Common myeloid progenitor, CD34-positive (primary cell): Measurements from ENCODE around the gene TBC1D30.
"Not testable (repeated sequence)": the region's sequence is repeated elsewhere in the genome, so short reads cannot be mapped to it uniquely, and the experiment has no call there.

Source experiments
- CTCF ChIA-PET: fragments of 350-600 bp; sonication (Branson Sonifier 250); formaldehyde crosslinking; loops from one replicate; lab custom pipeline; 2021; ENCODE audit warnings: antibody characterized with exemption; lab: Charles Lee
- POLR2A ChIA-PET: fragments of 350-600 bp; sonication (Branson Sonifier 250); formaldehyde crosslinking; loops from one replicate; lab custom pipeline; 2021; ENCODE audit warnings: antibody characterized with exemption; lab: Charles Lee
- DNase-seq, 3 donors: peaks; one replicate each; pipeline versions ENCODE4 v3.0.0 to v3.0.0-alpha.2; 2013
- H3K27ac ChIP-seq, 2 experiments: 1 replicate in 1 of 2; 2 replicates in 1 of 2; pipeline ENCODE4 v1.7.0; 2013; ENCODE audit warnings: inconsistent platforms in 2 of 2, low read length in 2 of 2, mild to moderate bottlenecking in 2 of 2, low read depth in 1 of 2, moderate library complexity in 1 of 2; ENCODE audit not compliant: severe bottlenecking in 2 of 2, insufficient read depth in 1 of 2, poor library complexity in 1 of 2
- H3K27me3 ChIP-seq, 5 experiments: replicated peaks in 2 of 5; 1 replicate in 3 of 5; 2 replicates in 2 of 5; pipeline versions ENCODE4 v1.6.1 to v1.7.0; 2013; ENCODE audit warnings: low read length in 4 of 5, mild to moderate bottlenecking in 2 of 5, moderate library complexity in 2 of 5, inconsistent platforms in 1 of 5; ENCODE audit not compliant: insufficient read depth in 5 of 5, control insufficient read depth in 4 of 5
- H3K36me3 ChIP-seq, 4 experiments: 1 replicate in 2 of 4; 2 replicates in 2 of 4; pipeline versions ENCODE4 v1.6.1 to v1.7.0; 2013; ENCODE audit warnings: low read length in 3 of 4, control low read depth in 1 of 4, mild to moderate bottlenecking in 1 of 4; ENCODE audit not compliant: control insufficient read depth in 4 of 4, insufficient read depth in 4 of 4
- H3K4me1 ChIP-seq, 4 experiments: 1 replicate in 3 of 4; 2 replicates in 1 of 4; pipeline versions ENCODE4 v1.6.1 to v1.7.1; 2013; ENCODE audit warnings: low read length in 3 of 4, mild to moderate bottlenecking in 3 of 4, control low read depth in 1 of 4, inconsistent platforms in 1 of 4, moderate library complexity in 1 of 4; ENCODE audit not compliant: control insufficient read depth in 4 of 4, insufficient read depth in 4 of 4; ENCODE audit errors: control extremely low read depth in 1 of 4
- H3K4me3 ChIP-seq, 7 experiments: 1 replicate in 4 of 7; 2 replicates in 3 of 7; pipeline versions ENCODE4 v1.5.1 to v1.7.0; 2013; ENCODE audit warnings: mild to moderate bottlenecking in 7 of 7, low read length in 6 of 7, moderate library complexity in 6 of 7, inconsistent platforms in 2 of 7, low read depth in 2 of 7, control low read depth in 1 of 7; ENCODE audit not compliant: insufficient read depth in 4 of 7, control insufficient read depth in 1 of 7; ENCODE audit errors: extremely low read depth in 1 of 7
- H3K9me3 ChIP-seq, 5 experiments: 1 replicate in 4 of 5; 2 replicates in 1 of 5; pipeline versions ENCODE4 v1.6.1 to v1.7.1; 2013; ENCODE audit warnings: low read length in 4 of 5, mild to moderate bottlenecking in 2 of 5, inconsistent platforms in 1 of 5, low read depth in 1 of 5, moderate library complexity in 1 of 5; ENCODE audit not compliant: control insufficient read depth in 4 of 5, insufficient read depth in 2 of 5; ENCODE audit errors: control extremely low read depth in 1 of 5
- WGBS: methylation state at CpG from one replicate; pipeline ENCODE4 v1.1.5; 2013; ENCODE audit not compliant: insufficient coverage; 5-methylcytosine and 5-hydroxymethylcytosine counted together

Gene TBC1D30

DNA sequence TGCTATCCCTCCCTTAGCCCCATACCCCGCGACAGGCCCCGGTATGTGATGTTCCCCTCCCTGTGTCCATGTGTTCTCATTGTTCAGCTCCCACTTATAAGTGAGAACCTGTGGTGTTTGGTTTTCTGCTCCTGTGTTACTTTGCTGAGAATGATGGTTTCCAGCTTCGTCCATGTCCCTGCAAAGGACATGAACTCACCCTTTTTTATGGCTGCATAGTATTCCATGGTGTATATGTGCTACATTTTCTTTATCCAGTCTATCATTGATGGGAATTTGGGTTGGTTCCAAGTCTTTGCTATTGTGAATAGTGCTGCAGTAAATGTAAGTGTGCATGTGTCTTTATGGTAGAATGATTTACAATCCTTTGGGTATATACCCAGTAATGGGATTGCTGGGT, 24.0 kb downstream of the TBC1D30 start:
- WGBS: no CpG with 5 or more reads among the region's 4 CpGs
- POLR2A ChIA-PET, H3K4me3 ChIP-seq, H3K27ac ChIP-seq, H3K36me3 ChIP-seq, H3K27me3 ChIP-seq, H3K9me3 ChIP-seq, CTCF ChIA-PET, DNase-seq, H3K4me1 ChIP-seq: not testable (repeated sequence)

- Histone ChIP-seq H3K36me3 (no peaks in the 10 kb centered on the region), H3K27ac (no peak overlapping the region), H3K9me3 (no peaks in the 10 kb centered on the region), H3K4me3 (no peak overlapping the region), H3K4me1 (no peaks in the 10 kb centered on the region), H3K27me3 (peaks cover 0 to 6% (median 5%) of the 10 kb centered on the region in 5 experiments)
- CTCF ChIA-PET: interaction anchor here (0.8 kb wide), 1 partner anchor 15 kb away, joined by 4 read pairs; no protein-coding TSS in a partner anchor
- 97% methylated on average over 4 of the region's 4 CpGs for WGBS
- POLR2A ChIA-PET: no interaction called here
- no peak for DNase-seq
Observed at GRCh38 chr12:64858882-64859605, 34.6 kb downstream of the TBC1D30 start.

DNA sequence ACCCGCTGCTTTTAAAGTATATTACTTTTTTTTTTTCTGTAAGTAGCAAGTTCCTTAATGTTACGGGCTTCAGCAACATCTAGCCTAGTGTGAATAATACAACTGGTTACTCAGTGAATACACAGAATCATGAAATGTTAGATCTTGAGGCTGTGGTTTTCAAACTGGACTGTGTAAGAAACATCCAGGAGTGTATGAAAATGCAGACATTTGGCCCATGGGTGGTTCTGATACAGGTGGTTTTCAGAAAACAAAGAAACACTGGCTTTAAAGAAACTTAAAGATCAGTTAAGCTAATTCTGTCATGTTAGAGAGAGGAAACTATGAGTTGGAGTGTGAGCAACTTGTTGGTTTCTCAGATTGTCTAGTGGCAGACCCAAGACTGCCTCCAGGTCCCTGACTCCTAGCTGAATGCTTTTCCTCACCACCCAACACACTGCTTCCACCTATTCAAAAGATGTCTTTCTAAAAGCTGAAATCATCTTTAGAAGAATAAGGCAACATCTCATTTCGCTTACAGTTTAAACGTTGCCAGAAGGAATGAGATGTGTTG, 36.1 kb downstream of the TBC1D30 start:
- H3K4me1 ChIP-seq: no peaks in the 10 kb centered on the region
- no peak overlapping the region for H3K27ac ChIP-seq
- ChIA-PET CTCF (interaction anchor here (0.6 kb wide), 1 partner anchor 9 kb away, joined by 4 read pairs; no protein-coding TSS in a partner anchor), POLR2A (no interaction called here)
- WGBS: 100% methylated on average over 3 of the region's 4 CpGs
- DNase-seq: no peak
- H3K36me3 ChIP-seq: no peaks in the 10 kb centered on the region
- no peak overlapping the region for H3K4me3 ChIP-seq
- peaks cover 0 to 9% (median 6%) of the 10 kb centered on the region in 5 experiments for H3K27me3 ChIP-seq
- H3K9me3 ChIP-seq: no peaks in the 10 kb centered on the region

GRCh38 chr12:64864319-64864718, 39.9 kb downstream of the TBC1D30 start:
- no peaks in the 10 kb centered on the region for H3K36me3 ChIP-seq
- POLR2A ChIA-PET: no interaction called here
- no peak overlapping the region for H3K27ac ChIP-seq
- CTCF ChIA-PET: no interaction called here
- DNase-seq: no peak
- no peaks in the 10 kb centered on the region for H3K4me1 ChIP-seq
- H3K4me3 ChIP-seq: no peak overlapping the region
- WGBS: 100% methylated on average over 3 of the region's 5 CpGs
- no peaks in the 10 kb centered on the region for H3K9me3 ChIP-seq
- peaks cover 0 to 14% (median 7%) of the 10 kb centered on the region in 5 experiments for H3K27me3 ChIP-seq

- Histone ChIP-seq H3K27ac (no peak overlapping the region), H3K9me3 (peaks cover 0 to 3% (median 0%) of the 10 kb centered on the region in 5 experiments), H3K36me3 (no peaks in the 10 kb centered on the region), H3K4me1 (no peaks in the 10 kb centered on the region), H3K4me3 (no peak overlapping the region), H3K27me3 (peaks cover 0 to 3% (median 0%) of the 10 kb centered on the region in 5 experiments)
- ChIA-PET POLR2A (no interaction called here), CTCF (no interaction called here)
- 95% methylated on average over 17 of the region's 17 CpGs for WGBS
- no peak for DNase-seq
Observed at GRCh38 chr12:64875186-64875585, 50.7 kb downstream of the TBC1D30 start.

- CTCF ChIA-PET: interaction anchor here (0.8 to 1.3 kb wide), 2 partner anchors 14 to 79 kb away, joined by 3 to 4 read pairs; no protein-coding TSS in a partner anchor
- no peaks in the 10 kb centered on the region for H3K4me1 ChIP-seq
- H3K36me3 ChIP-seq: no peaks in the 10 kb centered on the region
- no peak overlapping the region for H3K4me3 ChIP-seq
- DNase-seq: no peak
- H3K9me3 ChIP-seq: peaks cover 0 to 4% (median 0%) of the 10 kb centered on the region in 5 experiments
- H3K27me3 ChIP-seq: peaks cover 0 to 4% (median 0%) of the 10 kb centered on the region in 5 experiments
- POLR2A ChIA-PET: no interaction called here
- H3K27ac ChIP-seq: no peak overlapping the region
- 100% methylated on average over 9 of the region's 12 CpGs for WGBS
Observed at GRCh38 chr12:64876388-64877071, 52.1 kb downstream of the TBC1D30 start.
